OCI-LY1 (cell line): ENCODE data around the gene SLC26A9.

ENCODE experiments used
- H2AFZ ChIP-seq: fragments of 200-600 bp; sonication (generic), shearing (Covaris generic); 2 replicates; pipeline ENCODE4 v1.6.0; 2014; ENCODE audit warnings: antibody characterized with exemption, mild to moderate bottlenecking, low read length
- H3F3A ChIP-seq: fragments of 200-600 bp; sonication (generic), shearing (Covaris generic); 2 replicates; pipeline ENCODE4 v1.6.0; 2014; ENCODE audit warnings: mild to moderate bottlenecking, antibody characterized with exemption, low read length, moderate library complexity; ENCODE audit not compliant: insufficient read depth
- H3K27ac ChIP-seq: fragments of 200-600 bp; sonication (generic); 2 replicates; pipeline ENCODE4 v1.5.1; 2014; ENCODE audit warnings: low read length, mixed run types, mild to moderate bottlenecking, low read depth; ENCODE audit not compliant: poor library complexity, severe bottlenecking
- H3K27me3 ChIP-seq: fragments of 200-600 bp; sonication (generic); 2 replicates; pipeline ENCODE4 v1.6.0; 2014; ENCODE audit warnings: antibody characterized with exemption, mild to moderate bottlenecking, low read length, moderate library complexity; ENCODE audit not compliant: insufficient read depth
- H3K36me3 ChIP-seq: fragments of 200-600 bp; sonication (generic); 2 replicates; pipeline ENCODE4 v1.6.1; 2014; ENCODE audit warnings: mild to moderate bottlenecking, antibody characterized with exemption, low read length, moderate library complexity, mixed read lengths; ENCODE audit not compliant: insufficient read depth
- H3K4me1 ChIP-seq: fragments of 200-600 bp; sonication (generic); 2 replicates; pipeline ENCODE4 v1.5.1; 2014; ENCODE audit warnings: mild to moderate bottlenecking, low read length, moderate library complexity; ENCODE audit not compliant: insufficient read depth, severe bottlenecking
- H3K4me2 ChIP-seq: fragments of 200-600 bp; sonication (generic), shearing (Covaris generic); 2 replicates; pipeline ENCODE4 v1.6.1; 2014; ENCODE audit warnings: low read length
- H3K4me3 ChIP-seq: fragments of 200-600 bp; sonication (generic); 2 replicates; pipeline ENCODE4 v1.5.1; 2014; ENCODE audit warnings: low read length, low read depth, mild to moderate bottlenecking, mixed read lengths; ENCODE audit not compliant: poor library complexity, severe bottlenecking
- H3K79me2 ChIP-seq: fragments of 200-600 bp; shearing (Covaris generic); 2 replicates; pipeline ENCODE4 v1.6.1; 2016; ENCODE audit warnings: mixed run types, low read length, mixed read lengths; ENCODE audit not compliant: insufficient read depth
- H3K9ac ChIP-seq: fragments of 200-600 bp; sonication (generic), shearing (Covaris generic); 2 replicates; pipeline ENCODE4 v1.6.1; 2014; ENCODE audit warnings: mild to moderate bottlenecking, low read length, mixed read lengths
- H3K9me2 ChIP-seq: fragments of 200-600 bp; sonication (generic), shearing (Covaris generic); 2 replicates; pipeline ENCODE4 v1.6.1; 2014; ENCODE audit warnings: low read depth, mild to moderate bottlenecking, low read length, mixed read lengths
- H3K9me3 ChIP-seq: fragments of 200-600 bp; shearing (Covaris generic); 2 replicates; pipeline ENCODE4 v1.6.1; 2014; ENCODE audit warnings: low read length, mixed read lengths
- H4K20me1 ChIP-seq: fragments of 200-600 bp; sonication (generic), shearing (Covaris generic); 2 replicates; pipeline ENCODE4 v1.6.0; 2016; ENCODE audit warnings: mild to moderate bottlenecking, low read length; ENCODE audit not compliant: insufficient read depth
- CTCF ChIP-seq: fragments of 200-600 bp; sonication (generic), shearing (Covaris generic); IDR thresholded peaks from 2 replicates; pipeline ENCODE4 v1.5.1; 2017; ENCODE audit warnings: mild to moderate bottlenecking, antibody characterized with exemption, low read length, moderate library complexity, mixed read lengths
- EZH2 ChIP-seq: fragments of 200-600 bp; sonication (generic), shearing (Covaris generic); IDR thresholded peaks from 2 replicates; pipeline ENCODE4 v1.8.0; 2017; ENCODE audit warnings: borderline replicate concordance, mixed run types, mild to moderate bottlenecking, antibody characterized with exemption, low read length, moderate library complexity, mixed read lengths

The SLC26A9 gene

GRCh38 chr1:205928317-205928716 lies 14.9 kb downstream of the SLC26A9 start:
- Histone ChIP-seq H3K79me2 (no peaks in the 10 kb centered on the region), H4K20me1 (no peaks in the 10 kb centered on the region), H3K9me3 (no peaks in the 10 kb centered on the region), H3K9me2 (no peaks in the 10 kb centered on the region), H3K4me1 (no peaks in the 10 kb centered on the region), H2AFZ (no peak overlapping the region), H3K27me3 (peaks cover 13% of the 10 kb centered on the region), H3K4me3 (no peak overlapping the region), H3K36me3 (no peaks in the 10 kb centered on the region), H3K9ac (no peak overlapping the region), H3K27ac (no peak overlapping the region), H3F3A (no peaks in the 10 kb centered on the region), H3K4me2 (no peak overlapping the region)
- TF ChIP-seq CTCF, result no peak
- TF ChIP-seq EZH2, result no peak

- no peak overlapping the region for H3K27ac ChIP-seq
- no peaks in the 10 kb centered on the region for H3K36me3 ChIP-seq
- no peaks in the 10 kb centered on the region for H3K79me2 ChIP-seq
- no peaks in the 10 kb centered on the region for H3K4me1 ChIP-seq
- H3F3A ChIP-seq, result no peaks in the 10 kb centered on the region
- TF ChIP-seq EZH2, result no peak
- TF ChIP-seq CTCF, result no peak
- no peaks in the 10 kb centered on the region for H4K20me1 ChIP-seq
- no peak overlapping the region for H3K9ac ChIP-seq
- H3K27me3 ChIP-seq, result peaks cover 13% of the 10 kb centered on the region
- H2AFZ ChIP-seq, result no peak overlapping the region
- no peak overlapping the region for H3K4me2 ChIP-seq
- H3K4me3 ChIP-seq, result no peak overlapping the region
- no peaks in the 10 kb centered on the region for H3K9me3 ChIP-seq
- H3K9me2 ChIP-seq, result no peaks in the 10 kb centered on the region
Observed at GRCh38 chr1:205927676-205928075, 15.6 kb downstream of the SLC26A9 start.

GRCh38 chr1:205927247-205927646 lies 16.0 kb downstream of the SLC26A9 start:
- no peaks in the 10 kb centered on the region for H3F3A ChIP-seq
- H3K4me3 ChIP-seq, result no peak overlapping the region
- no peak overlapping the region for H2AFZ ChIP-seq
- H3K27me3 ChIP-seq, result peaks cover 13% of the 10 kb centered on the region
- H3K36me3 ChIP-seq, result no peaks in the 10 kb centered on the region
- no peak overlapping the region for H3K4me2 ChIP-seq
- no peak overlapping the region for H3K27ac ChIP-seq
- H3K9me2 ChIP-seq, result no peaks in the 10 kb centered on the region
- no peaks in the 10 kb centered on the region for H3K9me3 ChIP-seq
- H3K79me2 ChIP-seq, result no peaks in the 10 kb centered on the region
- no peaks in the 10 kb centered on the region for H4K20me1 ChIP-seq
- no peaks in the 10 kb centered on the region for H3K4me1 ChIP-seq
- no peak overlapping the region for H3K9ac ChIP-seq
- TF ChIP-seq EZH2 (no peak), CTCF (no peak)
